ENCODE results near the gene NOTCH3. TPM values are rescaled to one million over a fixed set of nuclear protein-coding genes. Genes with fewer than 3 reads are reported as not detected.

NOTCH3 gene
- total RNA-seq, 2 donors from 2014 or later: 4.4 to 10.5 TPM

DNA sequence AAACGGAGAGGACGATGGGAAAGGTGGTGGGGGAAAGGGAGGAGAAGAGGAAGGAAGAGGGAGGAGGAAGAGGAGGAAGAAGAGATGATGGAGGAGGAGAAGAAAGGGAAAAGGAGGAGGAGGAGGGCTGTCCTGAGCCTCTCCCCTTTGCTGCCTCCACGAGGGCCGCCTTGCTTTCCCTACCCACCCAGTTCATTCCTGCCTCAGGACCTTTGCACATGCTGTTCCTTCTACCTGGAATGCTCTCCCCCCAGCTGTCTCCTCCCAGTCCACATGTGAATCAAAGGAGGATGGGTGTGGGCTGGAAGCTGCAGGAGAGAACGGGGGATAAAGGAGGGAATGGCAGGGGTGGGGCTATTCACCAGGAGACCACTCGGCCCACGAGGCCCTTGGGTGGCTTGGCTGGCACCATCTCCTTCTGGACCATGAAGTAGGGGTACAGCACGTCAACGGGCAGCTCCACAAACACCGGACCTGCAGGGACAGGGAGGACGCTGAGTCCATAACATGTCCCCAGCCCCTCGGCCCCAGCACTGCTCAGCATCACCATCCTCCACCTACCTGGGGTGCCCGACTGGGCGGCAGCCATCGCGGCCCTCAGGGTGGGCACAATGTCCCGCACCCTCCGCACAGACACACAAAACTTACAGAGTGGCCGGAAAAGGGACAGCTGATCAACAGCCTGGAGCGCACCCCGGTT lies 78.3 kb downstream of the NOTCH3 start:
- Histone ChIP-seq H3K4me1 (peaks cover 7% of the 10 kb centered on the region), H3K4me3 (no peak overlapping the region), H3K27me3 (no peaks in the 10 kb centered on the region), H3K36me3 (peaks cover 25% of the 10 kb centered on the region), H3K9me3 (no peaks in the 10 kb centered on the region), H3K27ac (no peak overlapping the region), H3K9ac (ENCODE audit: low read depth in 2 of 2, low read length in 2 of 2) (no peak overlapping the region)
- intact Hi-C loops (cut with DNase I): no loop called here
- no peak for TF ChIP-seq CTCF (IDR thresholded peaks at IDR 0.05)
- no peak for DNase-seq

DNA sequence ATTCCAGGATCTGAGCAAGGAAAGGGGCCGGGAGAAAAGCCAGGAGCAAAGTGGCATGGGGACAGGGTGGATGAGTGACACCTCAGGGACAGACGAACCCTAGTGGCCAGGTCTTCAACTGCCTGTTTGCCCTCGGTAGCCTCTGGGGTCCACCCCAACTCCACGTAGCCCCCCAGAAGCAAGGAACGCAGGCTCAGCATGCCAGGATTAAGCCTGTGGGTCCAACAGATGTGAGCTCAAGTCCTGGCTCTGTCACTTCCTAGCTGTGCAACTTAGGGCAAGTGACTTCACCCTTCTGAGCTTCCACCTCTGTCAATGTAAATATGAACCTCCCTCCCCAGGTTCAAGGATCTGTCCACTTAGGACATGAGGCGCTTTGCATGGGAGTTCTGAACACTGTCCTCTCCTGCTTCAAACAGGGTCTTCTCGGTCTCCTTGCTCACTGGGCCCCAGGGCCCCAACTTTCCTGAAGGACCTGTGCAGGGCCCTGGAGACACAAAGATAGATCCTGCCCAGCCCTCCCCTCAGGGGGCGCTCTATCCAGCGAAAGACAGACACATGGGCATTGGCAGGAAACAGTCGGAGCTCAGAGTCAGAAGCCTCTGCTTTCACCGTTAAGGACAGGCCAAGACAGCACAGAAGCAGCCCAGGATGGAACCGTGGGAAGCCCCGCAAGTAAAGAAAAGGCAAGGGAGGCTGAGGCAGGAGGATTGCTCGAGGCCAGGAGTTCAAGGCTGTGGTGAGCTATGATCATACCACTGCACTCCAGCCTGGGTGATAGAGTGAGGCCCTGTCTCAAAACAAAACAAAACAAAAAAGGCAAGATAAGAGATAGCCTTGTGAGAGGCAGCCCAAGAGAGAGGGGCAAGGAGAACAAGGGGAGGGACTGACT lies 80.4 kb downstream of the NOTCH3 start:
- DNase-seq: no peak
- Histone ChIP-seq H3K4me3 (no peak overlapping the region), H3K27me3 (no peaks in the 10 kb centered on the region), H3K27ac (no peak overlapping the region), H3K9ac (ENCODE audit: low read depth in 2 of 2, low read length in 2 of 2) (no peak overlapping the region), H3K4me1 (peaks cover 7% of the 10 kb centered on the region), H3K36me3 (peaks cover 32% of the 10 kb centered on the region), H3K9me3 (no peaks in the 10 kb centered on the region)
- TF ChIP-seq CTCF (IDR thresholded peaks at IDR 0.05): no peak
- intact Hi-C loops (cut with DNase I): no loop called here

- no peak for DNase-seq
- TF ChIP-seq CTCF (IDR thresholded peaks at IDR 0.05): no peak
- H3K9me3 ChIP-seq: no peaks in the 10 kb centered on the region
- H3K36me3 ChIP-seq: peaks cover 32% of the 10 kb centered on the region
- H3K27me3 ChIP-seq: no peaks in the 10 kb centered on the region
- intact Hi-C loops (cut with DNase I): no loop called here
- peaks cover 2% of the 10 kb centered on the region for H3K4me1 ChIP-seq
- H3K4me3 ChIP-seq: no peak overlapping the region
- no peak overlapping the region for H3K27ac ChIP-seq
- no peak overlapping the region for H3K9ac ChIP-seq (ENCODE audit: low read depth in 2 of 2, low read length in 2 of 2)
Observed at GRCh38 chr19:15118789-15119494, 81.9 kb downstream of the NOTCH3 start.

DNA sequence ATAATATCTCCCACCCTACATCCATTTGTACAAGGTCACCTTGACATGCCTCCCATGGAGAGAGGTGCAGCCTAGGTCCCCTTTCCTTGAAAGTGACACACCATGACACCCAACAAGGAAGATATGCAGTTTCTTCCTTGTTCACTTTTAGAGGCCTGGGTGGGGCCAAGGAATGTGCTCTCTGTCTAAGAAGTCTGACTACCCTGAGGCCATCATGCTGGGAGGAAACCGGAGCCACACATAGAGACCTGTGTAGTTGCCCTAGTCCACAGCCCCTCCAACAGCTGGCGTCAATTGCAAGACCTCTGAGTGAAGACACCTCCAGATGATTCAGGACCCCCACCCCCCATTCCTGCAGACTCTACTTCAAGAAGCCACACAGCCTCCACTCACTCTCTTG lies 82.5 kb downstream of the NOTCH3 start:
- intact Hi-C loops (cut with DNase I): no loop called here
- Histone ChIP-seq H3K9me3 (no peaks in the 10 kb centered on the region), H3K9ac (ENCODE audit: low read depth in 2 of 2, low read length in 2 of 2) (no peak overlapping the region), H3K27me3 (no peaks in the 10 kb centered on the region), H3K27ac (no peak overlapping the region), H3K4me1 (no peaks in the 10 kb centered on the region), H3K4me3 (no peak overlapping the region), H3K36me3 (peaks cover 32% of the 10 kb centered on the region)
- DNase-seq: no peak
- no peak for TF ChIP-seq CTCF (IDR thresholded peaks at IDR 0.05)

DNA sequence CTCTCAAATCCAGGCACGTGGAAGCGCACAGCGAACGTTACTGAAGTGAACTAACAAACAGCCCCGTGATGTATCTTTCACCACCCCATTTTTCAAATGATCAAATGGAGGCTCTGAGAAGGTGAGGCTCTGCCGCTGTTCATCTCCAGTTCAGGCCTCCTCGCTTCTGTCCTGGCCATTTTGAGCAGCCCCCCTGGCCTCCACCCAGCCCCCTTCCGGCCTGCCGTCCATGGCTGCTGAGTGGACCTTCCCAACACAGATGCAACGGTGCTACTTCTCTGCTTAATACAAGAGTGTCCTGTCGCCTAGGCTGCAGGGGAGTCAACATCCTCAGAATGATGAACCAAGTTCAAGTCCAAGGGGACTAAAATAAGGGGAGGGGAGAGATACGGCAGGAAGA lies 83.9 kb downstream of the NOTCH3 start:
- no peaks in the 10 kb centered on the region for H3K27me3 ChIP-seq
- no peak overlapping the region for H3K4me3 ChIP-seq
- DNase-seq: no peak
- intact Hi-C loops (cut with DNase I): no loop called here
- TF ChIP-seq CTCF (IDR thresholded peaks at IDR 0.05): no peak
- H3K36me3 ChIP-seq: peaks cover 32% of the 10 kb centered on the region
- no peak overlapping the region for H3K27ac ChIP-seq
- H3K4me1 ChIP-seq: no peaks in the 10 kb centered on the region
- H3K9ac ChIP-seq (ENCODE audit: low read depth in 2 of 2, low read length in 2 of 2): no peak overlapping the region
- no peaks in the 10 kb centered on the region for H3K9me3 ChIP-seq

Measured in colonic mucosa (tissue), 4 donors.